Endothelial cell of hepatic sinusoid (primary cell): Measurements from ENCODE around the gene IRX6.

Experiments used
- in situ Hi-C: cut with HindIII; loops from 2 replicates; pipeline ENCODE4 v1.10.0; 2017; ENCODE audit warnings: low sequenced_read_pairs

The IRX6 gene

GRCh38 chr16:55359946-55360345 lies 35.9 kb downstream of the IRX6 start:
- in situ Hi-C loops, result no loop called here

GRCh38 chr16:55364811-55365210 lies 40.8 kb downstream of the IRX6 start:
- in situ Hi-C loops, result no loop called here

- in situ Hi-C loops, result no loop called here
Measured at GRCh38 chr16:55367301-55367811, 43.4 kb downstream of the IRX6 start.

GRCh38 chr16:55367866-55368603 lies 44.0 kb downstream of the IRX6 start:
- in situ Hi-C loops, result no loop called here

GRCh38 chr16:55369151-55369550 lies 45.1 kb downstream of the IRX6 start:
- in situ Hi-C loops, result no loop called here

- in situ Hi-C loops, result no loop called here
Measured at GRCh38 chr16:55370762-55371482, 46.9 kb downstream of the IRX6 start.

GRCh38 chr16:55372792-55373488 lies 48.9 kb downstream of the IRX6 start:
- in situ Hi-C loops, result no loop called here

- in situ Hi-C loops, result no loop called here
Measured at GRCh38 chr16:55373489-55373832, 49.5 kb downstream of the IRX6 start.

- in situ Hi-C loops, result no loop called here
Measured at GRCh38 chr16:55376045-55376444, 52.0 kb downstream of the IRX6 start.

GRCh38 chr16:55376567-55377167 lies 52.7 kb downstream of the IRX6 start:
- in situ Hi-C loops, result no loop called here

GRCh38 chr16:55377840-55378239 lies 53.8 kb downstream of the IRX6 start:
- in situ Hi-C loops, result no loop called here

- in situ Hi-C loops, result no loop called here
Measured at GRCh38 chr16:55378616-55379015, 54.6 kb downstream of the IRX6 start.

- in situ Hi-C loops, result no loop called here
Measured at GRCh38 chr16:55379371-55379770, 55.4 kb downstream of the IRX6 start.

GRCh38 chr16:55379876-55380390 lies 55.9 kb downstream of the IRX6 start:
- in situ Hi-C loops, result loop anchor here (5.0 kb wide), 2 partner anchors 53 to 62 kb away; no protein-coding TSS in a partner anchor
